GM18867 (cell line): ENCODE measurements around the gene LDLRAD4.

Source experiments
- ATAC-seq: cut with Tn5 transposase; IDR thresholded peaks from one replicate; pipeline ENCODE4 v1.9.1; 2021; ENCODE audit warnings: mild to moderate bottlenecking, moderate library complexity; ENCODE audit not compliant: unreplicated experiment

LDLRAD4 gene

DNA sequence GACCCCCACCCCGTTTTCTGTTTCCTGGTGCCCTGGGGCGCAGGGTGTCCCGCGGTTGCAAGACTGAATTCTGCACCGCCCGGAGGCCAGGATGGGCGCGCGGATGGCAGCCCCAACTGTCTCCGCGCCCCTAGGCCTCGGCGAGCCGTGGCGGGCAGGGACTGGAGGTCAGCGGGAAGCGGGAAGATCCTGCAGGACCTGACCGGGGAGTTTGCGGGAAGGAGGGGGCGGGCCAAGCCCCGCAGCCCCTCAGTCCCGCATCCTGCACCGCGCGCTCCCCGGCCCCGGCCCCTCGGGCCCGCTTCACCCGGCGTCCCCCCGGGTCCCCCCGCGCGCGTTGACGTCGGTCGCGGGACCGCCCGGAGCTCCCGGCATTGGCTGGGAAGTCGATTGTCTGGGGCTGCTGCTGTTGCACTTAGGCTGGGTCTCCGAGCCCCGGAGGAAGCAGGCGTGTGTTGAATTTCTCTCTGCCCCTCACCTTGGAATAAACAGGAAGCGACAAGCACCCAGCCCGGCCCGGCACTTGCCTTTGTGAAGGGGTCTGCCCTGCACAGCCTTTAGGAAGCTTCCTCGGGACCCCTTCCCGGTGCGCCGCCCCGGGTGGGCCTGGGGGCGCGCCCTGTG, at the start of gene LDLRAD4:
Gene LDLRAD4, plus strand, starts transcription at position 393 of the 624 bp plus-strand sequence.
- no peak for ATAC-seq

DNA sequence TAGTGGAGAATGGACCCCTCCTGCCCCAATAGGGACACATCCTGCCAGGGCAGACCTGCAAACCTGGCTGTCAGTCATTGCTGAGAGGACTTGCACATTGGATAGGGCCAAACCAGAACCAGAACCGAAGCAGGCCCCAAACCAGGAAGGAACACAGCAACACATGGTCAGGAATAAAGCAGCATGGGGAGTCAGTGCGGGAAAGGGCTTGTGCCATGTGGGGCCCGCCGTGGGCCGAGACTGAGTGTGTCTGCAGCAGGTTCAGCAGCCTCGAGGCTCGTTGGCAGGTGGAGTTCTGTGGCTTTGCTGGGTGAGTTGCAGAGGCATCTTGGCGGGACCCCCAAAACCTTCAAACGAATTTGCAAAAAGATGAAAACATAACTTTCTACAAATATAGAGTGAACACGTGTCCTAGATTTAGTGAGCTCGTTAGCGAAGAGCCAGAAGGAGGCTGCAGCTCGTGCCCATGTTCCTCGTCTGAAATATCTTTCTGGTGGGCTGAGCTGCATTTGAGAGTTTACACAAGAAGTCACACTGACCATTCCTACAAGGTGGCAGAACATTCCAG, 44.9 kb upstream of the LDLRAD4 start:
- ATAC-seq, result no peak

DNA sequence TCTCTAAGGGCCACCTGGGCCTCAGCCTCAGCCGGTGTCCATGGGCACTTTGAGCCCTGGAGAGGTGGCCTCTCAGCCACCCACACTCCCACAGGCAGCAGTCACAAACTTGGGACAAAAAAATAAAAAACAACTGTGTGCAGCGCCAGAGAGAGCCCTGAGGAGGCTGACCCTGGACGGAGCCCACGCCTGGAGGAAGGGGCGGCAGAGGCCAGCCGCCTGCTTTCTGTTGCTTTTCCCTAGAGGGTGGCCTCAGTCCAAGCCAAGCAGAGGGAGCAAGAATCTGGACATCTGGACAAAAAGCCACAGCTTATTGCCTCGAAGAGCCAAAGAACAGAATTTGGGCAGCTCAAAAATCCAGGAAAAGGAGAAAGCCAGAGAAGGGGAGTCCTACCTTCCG, 43.3 kb upstream of the LDLRAD4 start:
- no peak for ATAC-seq

DNA sequence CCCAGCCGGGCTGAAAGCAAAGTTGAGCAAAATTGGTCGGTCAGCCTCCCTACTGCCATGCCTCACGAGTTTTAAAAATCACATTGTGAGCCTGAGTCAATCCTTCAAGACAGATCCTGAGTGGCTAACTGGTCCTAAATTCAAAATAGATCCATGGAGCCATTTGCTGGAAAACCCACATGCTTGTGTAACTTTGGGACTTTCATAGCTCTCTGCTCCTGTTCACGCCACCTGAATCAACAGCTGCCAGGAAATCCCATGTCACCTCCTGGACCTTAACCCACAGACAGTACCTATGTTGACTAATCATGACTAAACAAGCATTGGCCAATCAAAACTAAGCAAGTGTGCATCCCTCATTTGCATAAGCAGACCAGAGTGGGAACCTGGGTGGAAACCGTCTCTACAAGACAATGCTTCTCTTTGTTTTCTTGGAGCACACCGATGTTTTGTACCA, 42.8 kb upstream of the LDLRAD4 start:
- no peak for ATAC-seq

DNA sequence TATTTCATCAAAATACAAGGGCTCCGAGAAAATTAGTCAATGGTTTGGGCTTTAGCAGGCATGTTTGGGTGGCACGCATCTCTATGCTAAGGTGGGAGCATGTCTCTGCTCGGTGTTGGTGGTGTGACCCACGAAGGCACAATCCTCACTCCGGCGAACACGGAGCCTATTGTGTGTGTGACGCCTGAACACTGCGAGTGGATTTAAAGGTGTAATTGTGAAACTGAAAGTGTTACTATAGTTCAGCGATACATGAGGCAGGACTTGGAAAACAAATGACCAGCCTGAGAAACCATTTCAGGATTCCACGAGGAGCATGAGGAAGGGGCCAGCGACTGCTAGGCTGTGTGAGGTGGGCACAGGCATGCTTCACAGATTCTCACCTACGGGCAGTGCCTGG, 41.7 kb upstream of the LDLRAD4 start:
- ATAC-seq, result no peak

DNA sequence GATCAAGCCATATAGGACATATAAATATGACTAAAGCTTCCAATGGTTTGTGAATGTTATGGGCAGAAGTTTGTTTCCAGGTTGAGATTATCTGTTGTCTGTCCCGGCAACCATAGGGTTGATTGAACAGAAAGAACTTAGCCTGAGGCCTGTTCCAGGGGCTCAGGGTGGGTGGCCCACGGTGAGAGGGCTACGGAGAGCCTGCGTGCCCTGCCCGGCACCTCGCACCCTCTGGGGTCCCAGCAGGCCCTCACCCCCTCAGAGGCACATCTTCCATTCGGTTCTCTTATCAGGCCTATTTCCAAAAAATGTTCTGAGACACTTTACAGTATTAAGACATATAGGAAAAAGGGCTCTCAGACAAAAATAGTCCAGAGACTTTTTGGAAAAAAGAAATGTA, 40.4 kb upstream of the LDLRAD4 start:
- no peak for ATAC-seq

DNA sequence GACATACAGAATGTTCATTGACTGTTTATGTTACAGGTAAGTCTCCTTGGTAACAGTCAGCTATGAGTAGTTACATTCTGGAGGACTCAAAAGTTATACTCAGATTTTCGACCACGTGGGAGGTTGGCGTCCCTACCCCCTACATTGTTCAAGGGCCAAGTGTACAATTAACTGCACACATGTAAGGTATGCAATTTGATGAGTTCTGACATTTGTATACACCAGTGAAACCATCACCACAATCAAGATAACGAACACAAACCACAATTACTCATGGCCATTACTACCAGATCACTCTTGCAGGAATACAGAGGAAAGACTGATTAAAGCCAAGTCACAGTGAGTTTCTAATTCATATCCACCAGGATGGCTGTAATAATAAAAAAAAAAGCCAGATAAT, 39.6 kb upstream of the LDLRAD4 start:
- ATAC-seq, result no peak

DNA sequence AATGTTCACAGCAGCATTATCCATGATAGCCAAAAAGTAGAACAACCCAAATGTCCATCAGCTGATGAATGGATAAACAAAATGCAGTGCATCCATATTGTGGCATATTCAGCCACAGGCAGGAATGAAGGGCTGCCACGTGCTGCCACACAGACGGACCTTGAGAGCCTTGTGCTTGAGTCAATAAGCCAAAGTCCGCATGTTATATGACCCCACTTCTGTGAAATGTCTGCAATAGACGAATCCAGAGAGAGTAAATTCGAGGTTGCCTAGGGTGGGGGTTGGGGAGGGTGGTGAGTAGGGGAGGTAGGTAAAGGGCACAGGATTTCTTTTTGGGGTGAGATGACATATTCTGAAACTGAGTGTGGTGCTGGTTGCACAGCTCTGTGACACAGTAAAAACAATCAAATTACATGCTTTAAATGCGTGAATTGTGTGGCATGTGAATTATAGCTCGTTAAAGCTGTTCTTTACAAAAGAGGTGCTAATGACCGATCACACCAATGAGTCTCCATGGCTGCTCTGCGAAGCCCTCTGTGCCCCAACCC, 38.9 kb upstream of the LDLRAD4 start:
- ATAC-seq, result no peak

DNA sequence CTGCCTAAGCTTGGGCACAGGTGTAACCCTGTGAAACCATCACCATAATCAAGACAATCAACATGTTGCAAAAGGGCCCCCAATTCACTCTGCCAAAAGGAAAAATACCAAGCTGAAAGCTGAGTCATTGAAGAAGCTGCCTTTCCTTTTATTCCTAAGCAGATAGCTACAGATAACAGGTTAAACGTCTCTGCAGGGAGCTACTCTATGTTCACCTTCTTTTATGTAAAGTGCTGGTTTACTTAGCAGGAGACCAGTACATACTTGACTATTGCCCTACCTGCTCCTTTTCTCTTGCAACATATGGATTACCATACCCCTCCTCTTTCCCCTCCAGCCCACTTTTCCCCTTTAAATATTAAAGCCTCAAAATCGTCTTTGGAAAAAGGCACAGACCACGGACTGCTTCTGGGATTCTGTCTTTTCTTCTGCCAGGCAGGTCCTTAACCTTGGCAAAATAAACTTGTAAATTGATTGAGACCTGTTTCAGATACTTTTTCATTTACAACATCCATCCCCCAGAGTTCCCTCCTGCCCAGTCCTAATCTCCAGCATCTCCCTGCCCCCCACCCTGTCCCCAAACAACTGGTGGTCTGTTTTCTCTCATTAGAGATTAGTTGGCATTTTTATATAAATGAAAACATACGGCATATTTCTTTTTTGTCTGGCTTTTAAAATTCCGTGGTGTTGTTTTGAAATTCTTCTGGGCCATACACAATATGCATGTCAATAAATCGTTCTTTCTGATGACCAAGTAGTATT, 37.8 kb upstream of the LDLRAD4 start:
- ATAC-seq, result no peak

DNA sequence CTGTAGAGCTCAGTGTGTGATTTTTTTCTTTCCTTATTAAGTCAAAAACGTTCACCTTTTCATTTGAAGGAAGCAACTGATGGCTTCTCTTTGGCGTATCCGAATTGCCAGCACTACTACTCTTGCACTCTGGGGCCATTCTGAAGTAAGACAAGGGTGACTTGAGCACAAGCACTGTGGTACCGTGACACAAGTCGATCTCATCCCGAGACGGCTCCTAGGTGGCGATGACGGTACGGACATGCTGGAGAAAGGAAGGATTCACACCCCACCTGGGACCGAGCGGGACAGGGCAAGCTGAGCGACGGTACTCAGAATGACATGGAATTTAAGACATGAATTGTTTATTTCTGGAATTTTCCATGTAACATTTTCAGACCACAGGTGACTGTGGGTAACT, 36.8 kb upstream of the LDLRAD4 start:
- ATAC-seq, result no peak

DNA sequence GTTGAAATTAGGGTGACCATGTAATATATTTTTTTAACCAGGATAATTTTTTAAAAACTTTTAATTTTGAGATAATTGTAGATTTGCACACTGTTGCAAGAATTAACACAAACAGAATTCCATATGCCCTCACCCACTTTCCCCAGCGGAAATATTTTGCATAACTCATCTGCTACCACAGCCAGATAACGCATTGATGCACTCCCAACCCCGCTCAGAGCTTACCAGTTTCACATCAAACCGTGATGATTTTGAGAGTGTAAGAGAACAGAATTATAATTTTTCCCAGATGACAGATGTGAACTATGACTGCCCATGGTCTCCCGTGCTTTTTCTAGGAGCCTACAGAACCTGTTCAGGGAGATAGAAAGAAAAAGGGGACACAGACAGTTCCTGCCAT, 35.2 kb upstream of the LDLRAD4 start:
- no peak for ATAC-seq

DNA sequence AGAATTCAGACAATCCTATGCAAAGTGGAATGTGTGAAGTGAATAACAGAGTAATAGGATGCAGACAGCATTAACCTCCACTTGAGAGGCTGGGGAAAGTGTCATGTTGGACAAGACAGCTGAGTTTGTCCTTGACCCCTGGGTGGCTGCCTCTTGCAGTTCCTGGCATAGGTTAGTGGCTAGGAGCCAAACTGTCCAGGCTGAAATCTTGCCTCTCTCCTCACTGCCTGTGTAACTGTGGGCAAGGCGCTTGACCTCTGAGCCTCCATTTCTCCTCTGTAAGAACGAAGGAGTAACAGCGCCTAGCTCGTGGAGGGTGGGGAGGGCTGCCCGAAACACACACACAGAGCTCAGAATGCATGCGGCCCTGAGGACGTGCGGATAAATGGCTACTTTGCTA, 34.8 kb upstream of the LDLRAD4 start:
- ATAC-seq, result no peak

DNA sequence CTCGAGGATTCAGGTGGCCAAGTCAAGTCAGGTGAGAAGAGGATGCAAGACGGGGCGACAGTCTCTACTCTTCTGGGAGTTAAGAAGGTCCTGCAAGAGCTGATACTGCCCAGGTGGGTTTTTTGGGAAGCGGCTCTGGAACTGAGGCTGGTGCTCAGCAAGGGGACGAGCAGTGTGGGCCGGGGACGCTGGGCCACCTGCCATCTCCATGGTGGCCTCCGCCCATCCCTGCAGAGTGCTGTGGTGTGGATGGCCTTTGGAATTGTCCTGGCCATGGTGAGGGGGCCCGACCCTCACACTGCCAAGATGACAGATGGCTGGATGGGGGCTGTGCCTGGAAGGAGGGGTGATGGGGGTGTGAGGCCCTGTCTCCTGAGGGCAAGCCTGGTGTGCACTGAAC, 34.2 kb upstream of the LDLRAD4 start:
- no peak for ATAC-seq

DNA sequence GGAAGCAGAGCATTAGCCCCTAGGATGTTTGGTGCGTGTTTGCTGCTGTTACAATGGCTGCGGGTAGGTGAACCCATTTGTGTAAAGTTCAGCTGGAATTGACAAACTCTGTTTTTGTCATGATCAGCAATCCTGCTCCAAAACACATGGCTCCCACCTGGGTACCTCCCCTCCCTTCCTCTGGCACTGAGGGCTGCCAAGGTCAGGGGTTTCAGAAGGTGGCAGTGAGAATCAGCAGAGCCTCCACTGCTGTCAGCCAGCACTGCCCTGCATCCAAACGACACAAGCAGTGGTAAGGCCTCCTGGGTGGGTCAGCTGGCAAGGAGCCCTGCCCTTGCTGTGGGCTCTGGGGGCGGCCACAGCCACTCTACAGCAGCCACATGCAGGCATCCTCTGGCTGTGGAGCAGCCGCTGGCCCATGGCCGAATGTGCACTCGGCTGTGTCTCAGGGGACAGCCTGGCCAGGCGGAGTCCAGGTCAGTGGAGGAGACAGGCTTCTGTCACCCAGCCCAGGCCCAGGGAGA, 32.8 kb upstream of the LDLRAD4 start:
- no peak for ATAC-seq

DNA sequence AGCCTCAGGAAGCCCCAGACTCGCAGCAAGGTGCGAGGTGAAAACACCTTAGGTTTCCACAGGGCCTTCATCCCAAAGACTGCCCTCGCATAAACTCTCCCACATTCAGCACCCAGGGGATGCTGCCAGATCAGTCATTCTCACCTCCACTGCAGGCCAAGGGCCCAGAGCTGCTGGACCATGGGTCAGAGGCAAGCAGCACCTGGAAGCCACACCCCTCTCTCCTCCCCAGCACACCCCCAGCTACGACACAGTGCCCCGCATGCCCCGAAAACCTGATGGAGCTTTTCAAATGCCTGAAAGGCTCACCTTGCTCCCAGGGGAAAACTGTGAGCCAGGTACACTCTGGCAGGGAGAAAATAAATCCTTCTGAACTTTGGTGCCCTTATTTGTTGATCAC, 31.9 kb upstream of the LDLRAD4 start:
- ATAC-seq, result no peak

DNA sequence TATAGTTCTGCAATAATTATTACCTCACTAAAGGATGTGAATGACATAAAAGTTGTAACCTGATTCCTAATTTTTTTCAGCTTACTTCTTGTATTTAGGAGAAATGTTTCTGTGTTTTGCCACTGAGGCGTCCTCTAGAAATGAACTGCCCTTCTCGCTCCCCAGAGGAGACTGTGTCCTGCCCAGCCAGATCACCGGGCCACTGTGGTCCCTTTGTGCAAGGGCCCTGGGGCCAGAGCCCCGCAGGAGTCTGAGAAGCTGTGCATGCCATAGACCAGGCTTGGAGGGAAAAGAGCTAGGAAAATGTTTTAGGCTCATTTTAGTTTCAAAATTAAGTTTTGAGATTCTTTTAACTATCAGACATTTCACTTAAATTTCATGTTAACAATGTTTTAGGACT, 31.1 kb upstream of the LDLRAD4 start:
- ATAC-seq, result no peak

DNA sequence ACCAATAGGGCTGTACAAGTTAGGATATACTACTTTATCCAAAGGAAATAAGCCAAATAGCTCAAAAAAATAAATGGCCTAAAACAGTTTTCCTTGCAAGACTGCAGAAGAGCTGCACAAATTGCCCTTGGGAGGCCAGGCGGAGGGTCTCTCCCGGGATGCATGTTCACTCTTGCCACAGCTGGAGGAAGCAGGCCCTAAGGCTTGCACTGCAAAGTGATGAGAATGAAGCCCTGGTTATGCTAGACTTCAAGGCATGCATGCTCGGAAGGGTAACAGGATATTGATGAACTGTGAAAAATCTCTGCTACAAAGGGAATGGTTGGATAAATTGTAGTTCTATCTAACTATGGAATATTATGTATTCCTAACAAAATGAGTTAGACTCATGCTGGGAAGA, 27.5 kb upstream of the LDLRAD4 start:
- ATAC-seq, result no peak

DNA sequence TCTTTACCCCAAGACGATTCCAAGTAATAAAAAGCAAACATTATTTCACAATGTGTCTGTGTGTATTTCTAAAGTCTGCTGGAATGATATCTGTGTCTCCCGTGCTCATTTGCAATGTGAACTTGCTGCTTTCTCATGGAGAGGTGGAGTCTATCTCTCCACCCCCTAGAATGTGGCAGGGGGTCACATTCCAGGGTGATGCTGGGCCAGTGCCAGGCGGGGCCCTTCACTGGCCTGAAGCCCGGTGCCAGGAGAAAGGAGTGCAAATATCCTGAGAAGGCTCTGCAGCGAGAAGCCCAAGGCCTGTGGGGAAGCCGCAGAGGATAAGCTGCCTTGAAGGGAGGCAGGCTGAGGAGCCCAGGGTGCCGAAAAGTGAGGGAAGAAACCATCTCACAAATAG, 26.8 kb upstream of the LDLRAD4 start:
- ATAC-seq, result no peak

DNA sequence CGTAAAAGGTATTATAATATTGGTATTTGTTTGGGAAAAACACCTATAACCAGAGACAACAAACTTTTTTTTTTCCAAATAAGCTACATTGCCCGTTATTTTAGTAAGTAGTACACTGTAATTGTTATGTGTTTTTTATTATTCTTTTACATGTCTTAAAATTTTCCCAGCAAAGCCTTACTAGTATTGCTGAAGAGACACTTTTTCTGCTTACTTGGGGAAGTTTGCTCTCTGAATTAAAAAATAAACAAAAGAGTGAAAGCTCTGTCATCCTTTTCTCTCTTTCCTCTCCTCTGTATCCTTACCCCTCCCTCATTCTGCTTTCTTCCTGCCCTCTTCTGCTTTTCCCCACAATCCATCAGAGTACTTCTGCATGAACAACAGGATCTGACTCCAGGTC, 25.6 kb upstream of the LDLRAD4 start:
- no peak for ATAC-seq

DNA sequence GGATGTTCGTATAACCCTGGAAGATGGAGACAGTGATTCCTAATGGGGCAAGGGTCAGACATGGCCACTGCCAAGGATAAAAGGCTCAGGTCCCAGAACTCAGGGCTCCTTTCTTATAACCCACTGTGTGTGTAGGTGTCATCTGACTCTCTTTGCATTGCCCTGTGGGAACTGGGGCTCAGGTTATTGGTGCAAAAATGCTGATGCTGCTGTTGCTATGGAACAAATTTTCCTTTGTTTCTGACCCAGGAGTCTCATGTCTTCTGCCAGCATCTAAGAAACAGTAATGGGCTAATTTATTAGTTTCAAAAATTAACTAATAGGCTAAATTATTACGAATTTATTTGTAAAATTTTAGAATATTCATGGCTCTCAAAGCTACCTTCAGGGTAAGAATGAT, 24.3 kb upstream of the LDLRAD4 start:
- ATAC-seq, result no peak

DNA sequence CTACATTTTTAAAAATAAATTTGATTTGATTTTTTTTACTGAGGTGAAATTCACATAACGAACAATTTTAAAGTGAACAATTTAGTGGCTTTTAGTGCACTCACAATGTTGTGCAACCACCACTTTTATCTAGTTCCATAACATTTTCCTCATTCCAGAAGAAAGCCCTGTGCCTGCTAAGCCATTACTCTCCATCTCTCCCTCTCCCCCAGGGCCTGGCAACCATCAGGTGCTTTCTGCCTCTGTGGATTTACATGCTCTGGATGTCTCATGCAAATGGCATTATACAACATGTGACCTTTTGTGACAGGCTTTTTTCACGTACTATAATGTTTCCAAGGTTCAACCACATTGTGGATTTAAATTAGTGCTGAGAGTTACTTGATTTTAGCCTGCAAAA, 19.9 kb upstream of the LDLRAD4 start:
- ATAC-seq, result no peak

DNA sequence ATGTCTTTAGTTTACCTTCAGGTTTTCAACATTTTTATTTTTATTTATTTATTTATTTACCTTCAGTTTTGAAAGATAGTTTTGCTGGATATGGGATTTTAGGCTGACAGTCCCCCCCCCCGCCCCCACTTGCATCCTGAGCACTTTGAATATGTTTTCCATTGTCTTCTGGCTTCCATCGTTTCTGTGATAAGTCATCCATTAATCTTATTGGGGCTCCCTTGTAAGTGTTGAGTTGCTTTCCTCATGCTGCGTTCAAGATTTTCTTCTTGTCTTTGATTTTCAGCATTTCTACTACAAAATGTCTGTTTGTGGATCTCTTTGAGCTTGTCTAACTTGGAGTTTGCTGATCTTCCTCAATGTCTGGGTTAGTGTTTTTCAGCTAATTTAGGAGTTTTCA, 19.4 kb upstream of the LDLRAD4 start:
- no peak for ATAC-seq
